CD8-positive, alpha-beta memory T cell (primary cell): ENCODE data around the gene THUMPD3. TPM values are rescaled to one million over a fixed set of nuclear protein-coding genes. Genes with fewer than 3 reads are reported as not detected.

Source experiments
- CTCF ChIA-PET: fragments of 350-600 bp; sonication (Branson Sonifier 250); formaldehyde crosslinking; loops from one replicate; lab custom pipeline; 2021; ENCODE audit warnings: antibody characterized with exemption; lab: Charles Lee
- POLR2A ChIA-PET: fragments of 350-600 bp; sonication (Branson Sonifier 250); formaldehyde crosslinking; loops from one replicate; lab custom pipeline; 2021; ENCODE audit warnings: antibody characterized with exemption; lab: Charles Lee
- DNase-seq, 5 donors: peaks; one replicate each; pipeline versions ENCODE4 v3.0.0 to v3.0.0-alpha.2; 2020 to 2022; ENCODE audit warnings: mixed read lengths in 1 of 5
- H3K27ac ChIP-seq: one replicate; pipeline ENCODE4 v1.7.0; 2013; ENCODE audit warnings: low read depth, mild to moderate bottlenecking, low read length, moderate library complexity
- H3K27me3 ChIP-seq: 2 replicates; pipeline ENCODE4 v1.7.0; 2013; ENCODE audit warnings: low read length, mild to moderate bottlenecking; ENCODE audit not compliant: insufficient read depth, poor library complexity, severe bottlenecking
- H3K36me3 ChIP-seq: 2 replicates; pipeline ENCODE4 v1.7.0; 2013; ENCODE audit warnings: mild to moderate bottlenecking, low read length, moderate library complexity; ENCODE audit not compliant: insufficient read depth
- H3K4me1 ChIP-seq: 2 replicates; pipeline ENCODE4 v1.7.0; 2013; ENCODE audit warnings: mild to moderate bottlenecking, low read length, moderate library complexity; ENCODE audit not compliant: insufficient read depth
- H3K4me3 ChIP-seq: 2 replicates; pipeline ENCODE4 v1.7.0; 2013; ENCODE audit warnings: mild to moderate bottlenecking, low read length
- H3K9me3 ChIP-seq: 2 replicates; pipeline ENCODE4 v1.7.0; 2013; ENCODE audit warnings: mild to moderate bottlenecking, low read length
- H3K27ac Mint-ChIP-seq, 8 donors: one replicate each; pipeline ENCODE4 v1.8.0; 2020 to 2021; ENCODE audit warnings: mixed read lengths in 8 of 8, mild to moderate bottlenecking in 6 of 8, inconsistent platforms in 3 of 8, moderate library complexity in 3 of 8
- H3K27me3 Mint-ChIP-seq, 2 donors: one replicate each; pipeline ENCODE4 v1.8.0; 2020 to 2021; ENCODE audit warnings: mixed read lengths in 2 of 2, mild to moderate bottlenecking in 1 of 2, moderate library complexity in 1 of 2
- H3K36me3 Mint-ChIP-seq, 3 donors: one replicate each; pipeline ENCODE4 v1.8.0; 2020 to 2021; ENCODE audit warnings: mixed read lengths in 3 of 3, inconsistent platforms in 1 of 3, mild to moderate bottlenecking in 1 of 3
- H3K4me1 Mint-ChIP-seq, 3 donors: one replicate each; pipeline ENCODE4 v1.8.0; 2020 to 2021; ENCODE audit warnings: mixed read lengths in 3 of 3, inconsistent platforms in 1 of 3, mild to moderate bottlenecking in 1 of 3
- H3K4me3 Mint-ChIP-seq, 7 donors: one replicate each; pipeline ENCODE4 v1.8.0; 2020 to 2021; ENCODE audit warnings: mixed read lengths in 7 of 7, mild to moderate bottlenecking in 6 of 7, moderate library complexity in 4 of 7, inconsistent platforms in 2 of 7
- H3K9me3 Mint-ChIP-seq, 5 donors: one replicate each; pipeline ENCODE4 v1.8.0; 2020 to 2022; ENCODE audit warnings: mixed read lengths in 5 of 5, mild to moderate bottlenecking in 3 of 5, moderate library complexity in 2 of 5, inconsistent platforms in 1 of 5
- polyA plus RNA-seq: library from polyadenylated mRNA; unstranded; fragments of 300-500 nt; fragmentation: Illumina TruSeq; gene quantifications from one replicate; pipeline ENCODE4 v1.2.3, GENCODE V29; 2021
- total RNA-seq, 2 experiments: library from RNA; stranded (reverse); gene quantifications; one replicate each; pipeline ENCODE4 v1.2.3, GENCODE V29; 2021

Gene THUMPD3
- total and polyA plus RNA-seq, 3 experiments from 2014 or later: 19.5 to 58.5 (median 58.4) TPM

- H3K36me3 ChIP-seq: no peaks in the 10 kb centered on the region
- Mint-ChIP-seq H3K27me3 (peaks cover 7 to 24% of the 10 kb centered on the region in 2 donors), H3K36me3 (peaks cover 0 to 8% (median 1%) of the 10 kb centered on the region in 3 donors), H3K4me1 (no peaks in the 10 kb centered on the region), H3K4me3 (no peak overlapping the region), H3K27ac (no peak overlapping the region), H3K9me3 (peaks cover 0 to 6% (median 2%) of the 10 kb centered on the region in 5 donors)
- CTCF ChIA-PET: interaction anchor here (1.6 kb wide), 1 partner anchor 22 kb away, joined by 3 read pairs; no protein-coding TSS in a partner anchor
- H3K9me3 ChIP-seq: no peaks in the 10 kb centered on the region
- H3K4me3 ChIP-seq: no peak overlapping the region
- DNase-seq: no peak
- H3K27ac ChIP-seq: no peak overlapping the region
- POLR2A ChIA-PET: no interaction called here
- no peaks in the 10 kb centered on the region for H3K4me1 ChIP-seq
- no peaks in the 10 kb centered on the region for H3K27me3 ChIP-seq
These were observed 31.7 kb upstream of the THUMPD3 start for GRCh38 chr3:9331171-9331570.

DNA sequence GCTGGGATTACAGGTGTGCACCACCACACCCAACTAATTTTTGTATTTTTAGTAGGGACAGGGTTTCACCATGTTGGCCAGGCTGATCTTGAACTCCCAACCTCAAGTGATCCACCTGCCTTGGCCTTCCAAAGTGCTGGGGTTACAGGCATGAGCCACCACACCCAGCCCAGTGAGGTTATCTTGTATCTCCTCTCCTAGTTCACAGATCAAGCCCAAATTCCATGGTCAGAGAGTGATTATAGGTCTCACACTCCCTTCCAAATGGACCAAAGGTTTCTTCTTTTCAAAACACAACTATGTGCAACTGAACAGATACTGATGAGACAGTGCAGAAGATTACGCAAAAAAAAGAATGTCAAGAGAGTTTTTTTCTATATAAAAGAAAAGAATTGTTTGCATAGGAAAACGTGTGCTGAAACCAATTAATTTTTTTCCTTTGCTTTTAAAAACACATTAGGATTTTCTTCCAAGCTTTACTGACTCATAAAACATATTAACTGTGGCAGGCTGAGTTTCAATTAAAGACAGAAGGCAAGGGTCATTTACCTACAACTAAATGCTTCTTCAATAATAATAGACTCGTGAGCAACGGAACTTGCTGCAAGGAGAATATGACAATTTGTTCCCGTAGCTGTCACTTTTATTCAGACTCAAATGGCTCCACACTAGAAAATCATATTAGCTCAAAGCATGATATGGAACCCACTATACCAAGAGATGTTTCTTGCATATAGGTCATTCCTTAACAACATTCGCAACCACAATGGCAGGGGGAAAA, 30.4 kb upstream of the THUMPD3 start:
- no peak overlapping the region for H3K4me3 ChIP-seq
- peaks cover 7 to 24% of the 10 kb centered on the region in 2 donors for H3K27me3 Mint-ChIP-seq
- no peaks in the 10 kb centered on the region for H3K4me1 ChIP-seq
- no peaks in the 10 kb centered on the region for H3K9me3 ChIP-seq
- peaks cover 0 to 6% (median 2%) of the 10 kb centered on the region in 5 donors for H3K9me3 Mint-ChIP-seq
- H3K36me3 ChIP-seq: no peaks in the 10 kb centered on the region
- POLR2A ChIA-PET: interaction anchor here (0.5 kb wide), 1 partner anchor 492 kb away, joined by 6 read pairs; no protein-coding TSS in a partner anchor
- H3K27ac Mint-ChIP-seq: no peak overlapping the region
- no peaks in the 10 kb centered on the region for H3K27me3 ChIP-seq
- no peak overlapping the region for H3K27ac ChIP-seq
- H3K36me3 Mint-ChIP-seq: peaks cover 0 to 8% (median 1%) of the 10 kb centered on the region in 3 donors
- CTCF ChIA-PET: no interaction called here
- no peak for DNase-seq
- no peak overlapping the region for H3K4me3 Mint-ChIP-seq
- H3K4me1 Mint-ChIP-seq: no peaks in the 10 kb centered on the region

DNA sequence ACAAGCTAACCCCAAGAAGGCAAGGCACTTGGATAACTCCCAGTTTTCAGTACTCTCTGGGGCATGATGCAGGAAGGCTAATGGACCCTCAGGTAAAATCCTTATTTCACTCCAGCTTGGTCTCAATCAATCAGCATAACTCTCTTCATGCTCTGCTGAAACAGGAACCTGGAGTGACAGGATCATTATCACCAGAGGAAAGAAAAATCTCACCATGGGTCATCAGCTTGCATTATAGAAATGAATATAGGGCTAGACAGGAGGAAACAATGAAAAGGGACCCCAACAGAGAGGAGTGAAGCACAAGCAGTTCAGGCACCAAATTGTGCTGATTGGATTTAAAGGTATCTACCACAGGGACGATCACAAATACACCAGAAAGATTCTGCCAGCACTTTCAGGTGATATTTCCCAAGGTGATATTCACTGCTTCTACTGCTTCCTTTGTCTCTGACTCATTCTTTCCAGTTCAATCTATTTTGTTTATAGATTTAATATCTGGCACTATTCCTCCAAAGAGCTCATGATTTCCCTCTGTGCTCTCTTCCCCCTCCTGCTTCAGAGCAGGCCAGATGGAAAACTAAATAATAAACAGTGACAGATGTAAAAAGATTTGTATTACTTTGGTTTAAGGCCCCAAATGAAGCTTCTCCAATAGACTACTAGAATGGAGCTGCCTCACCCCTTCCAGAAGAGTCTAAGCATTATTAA, 22.9 kb upstream of the THUMPD3 start:
- POLR2A ChIA-PET: no interaction called here
- H3K9me3 Mint-ChIP-seq: peaks cover 0 to 2% (median 0%) of the 10 kb centered on the region in 5 donors
- H3K27me3 Mint-ChIP-seq: no peaks in the 10 kb centered on the region
- no peaks in the 10 kb centered on the region for H3K9me3 ChIP-seq
- CTCF ChIA-PET: interaction anchor here (1.8 kb wide), 1 partner anchor 13 kb away, joined by 8 read pairs; no protein-coding TSS in a partner anchor
- no peak for DNase-seq
- no peak overlapping the region for H3K27ac ChIP-seq
- no peaks in the 10 kb centered on the region for H3K36me3 Mint-ChIP-seq
- H3K4me1 Mint-ChIP-seq: no peaks in the 10 kb centered on the region
- no peak overlapping the region for H3K4me3 ChIP-seq
- no peak overlapping the region for H3K27ac Mint-ChIP-seq
- H3K4me3 Mint-ChIP-seq: no peak overlapping the region
- no peaks in the 10 kb centered on the region for H3K27me3 ChIP-seq
- H3K4me1 ChIP-seq: no peaks in the 10 kb centered on the region
- no peaks in the 10 kb centered on the region for H3K36me3 ChIP-seq

DNA sequence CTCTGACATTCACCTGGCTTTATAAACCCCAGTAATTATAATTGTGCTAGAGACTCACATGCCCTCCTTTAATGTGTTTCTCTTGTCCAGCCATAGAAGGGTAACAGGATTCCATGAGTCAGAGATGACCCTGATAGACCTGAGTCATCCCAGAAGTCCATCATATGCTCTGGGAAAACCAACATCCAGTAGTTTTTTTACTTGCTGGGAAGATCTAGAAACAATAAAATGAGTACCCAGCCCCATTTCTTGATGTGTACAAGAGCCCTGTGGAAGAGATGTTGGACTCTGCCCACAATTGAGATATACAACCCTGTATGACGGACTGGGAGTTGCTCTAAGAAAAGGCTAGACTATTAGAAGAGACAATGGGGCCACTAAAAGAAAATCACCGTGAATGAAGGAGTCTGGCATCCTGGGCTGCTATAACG, 22.4 kb upstream of the THUMPD3 start:
- Histone ChIP-seq H3K27ac (no peak overlapping the region), H3K9me3 (no peaks in the 10 kb centered on the region), H3K4me1 (no peaks in the 10 kb centered on the region), H3K27me3 (no peaks in the 10 kb centered on the region), H3K4me3 (no peak overlapping the region), H3K36me3 (no peaks in the 10 kb centered on the region)
- CTCF ChIA-PET: no interaction called here
- Mint-ChIP-seq H3K4me3 (no peak overlapping the region), H3K27me3 (no peaks in the 10 kb centered on the region), H3K4me1 (no peaks in the 10 kb centered on the region), H3K27ac (peak overlapping the region in 1 of 8 donors; percentile 44), H3K9me3 (peaks cover 0 to 2% (median 0%) of the 10 kb centered on the region in 5 donors), H3K36me3 (no peaks in the 10 kb centered on the region)
- DNase-seq: no peak
- POLR2A ChIA-PET: no interaction called here

DNA sequence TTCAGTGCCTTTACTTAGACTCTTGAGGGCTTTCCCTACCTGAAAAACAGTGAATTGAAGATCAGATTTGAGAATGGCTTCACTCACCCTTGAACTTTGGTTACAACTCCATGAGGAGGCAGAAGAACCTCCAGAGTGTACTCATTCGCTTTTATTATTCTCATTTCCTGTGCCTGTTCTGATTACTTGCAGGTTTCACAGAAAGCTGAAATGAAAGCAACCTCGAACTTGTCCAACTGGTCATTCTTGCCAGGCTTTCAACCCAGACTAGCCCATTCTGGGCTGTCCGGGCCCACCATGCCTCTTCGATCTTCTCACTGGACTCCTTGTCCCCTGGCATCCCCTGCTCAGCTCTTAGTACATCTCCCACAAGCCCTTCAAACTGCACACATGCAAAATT, 20.2 kb upstream of the THUMPD3 start:
- no peaks in the 10 kb centered on the region for H3K27me3 Mint-ChIP-seq
- no peak overlapping the region for H3K4me3 Mint-ChIP-seq
- no peaks in the 10 kb centered on the region for H3K36me3 Mint-ChIP-seq
- no peak overlapping the region for H3K27ac Mint-ChIP-seq
- Histone ChIP-seq H3K9me3 (no peaks in the 10 kb centered on the region), H3K4me3 (no peak overlapping the region), H3K4me1 (no peaks in the 10 kb centered on the region), H3K27me3 (no peaks in the 10 kb centered on the region), H3K36me3 (no peaks in the 10 kb centered on the region), H3K27ac (no peak overlapping the region)
- ChIA-PET POLR2A (no interaction called here), CTCF (interaction anchor here (1.8 kb wide), 1 partner anchor 11 kb away, joined by 6 read pairs; no protein-coding TSS in a partner anchor)
- DNase-seq: no peak
- H3K4me1 Mint-ChIP-seq: no peaks in the 10 kb centered on the region
- H3K9me3 Mint-ChIP-seq: peaks cover 0 to 2% (median 0%) of the 10 kb centered on the region in 5 donors

- H3K9me3 Mint-ChIP-seq: peaks cover 0 to 2% (median 0%) of the 10 kb centered on the region in 5 donors
- H3K4me1 Mint-ChIP-seq: no peaks in the 10 kb centered on the region
- peaks cover 0 to 1% (median 0%) of the 10 kb centered on the region in 3 donors for H3K36me3 Mint-ChIP-seq
- no peaks in the 10 kb centered on the region for H3K27me3 ChIP-seq
- H3K9me3 ChIP-seq: no peaks in the 10 kb centered on the region
- no peaks in the 10 kb centered on the region for H3K27me3 Mint-ChIP-seq
- H3K4me3 Mint-ChIP-seq: no peak overlapping the region
- no peak for DNase-seq
- no peaks in the 10 kb centered on the region for H3K36me3 ChIP-seq
- H3K27ac Mint-ChIP-seq: no peak overlapping the region
- H3K27ac ChIP-seq: no peak overlapping the region
- ChIA-PET CTCF (interaction anchor here (1.8 kb wide), 1 partner anchor 10 kb away, joined by 6 read pairs; no protein-coding TSS in a partner anchor), POLR2A (no interaction called here)
- no peak overlapping the region for H3K4me3 ChIP-seq
- no peaks in the 10 kb centered on the region for H3K4me1 ChIP-seq
These were observed 19.7 kb upstream of the THUMPD3 start for GRCh38 chr3:9343115-9343514.

DNA sequence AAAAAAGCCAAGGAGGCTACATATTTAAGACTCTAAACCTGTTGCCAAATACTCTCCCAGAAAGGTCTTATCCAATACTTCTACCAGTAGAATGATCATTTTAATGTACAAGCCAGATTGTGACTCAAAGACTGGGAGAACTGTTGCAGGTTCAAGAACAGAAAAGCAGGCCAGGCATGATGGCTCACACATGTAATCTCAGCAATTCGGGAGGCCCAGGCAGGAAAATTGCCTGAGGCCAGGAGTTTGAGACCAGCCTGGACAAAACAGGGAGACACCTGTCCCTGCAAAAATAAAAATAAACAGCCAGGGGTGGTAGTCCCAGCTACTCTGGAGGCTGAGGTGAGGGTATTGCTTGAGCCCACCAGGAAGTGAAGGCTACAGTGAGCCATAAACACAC, 17.8 kb upstream of the THUMPD3 start:
- H3K36me3 ChIP-seq: no peaks in the 10 kb centered on the region
- DNase-seq: no peak
- POLR2A ChIA-PET: no interaction called here
- no peak overlapping the region for H3K27ac ChIP-seq
- H3K27me3 ChIP-seq: no peaks in the 10 kb centered on the region
- Mint-ChIP-seq H3K9me3 (peaks cover 0 to 2% (median 0%) of the 10 kb centered on the region in 5 donors), H3K4me3 (no peak overlapping the region), H3K27me3 (no peaks in the 10 kb centered on the region), H3K36me3 (peaks cover 0 to 4% (median 0%) of the 10 kb centered on the region in 3 donors), H3K27ac (no peak overlapping the region), H3K4me1 (no peaks in the 10 kb centered on the region)
- H3K4me1 ChIP-seq: no peaks in the 10 kb centered on the region
- CTCF ChIA-PET: interaction anchor here (1.1 kb wide), 1 partner anchor 19 kb away, joined by 3 read pairs; no protein-coding TSS in a partner anchor
- no peak overlapping the region for H3K4me3 ChIP-seq
- H3K9me3 ChIP-seq: no peaks in the 10 kb centered on the region

DNA sequence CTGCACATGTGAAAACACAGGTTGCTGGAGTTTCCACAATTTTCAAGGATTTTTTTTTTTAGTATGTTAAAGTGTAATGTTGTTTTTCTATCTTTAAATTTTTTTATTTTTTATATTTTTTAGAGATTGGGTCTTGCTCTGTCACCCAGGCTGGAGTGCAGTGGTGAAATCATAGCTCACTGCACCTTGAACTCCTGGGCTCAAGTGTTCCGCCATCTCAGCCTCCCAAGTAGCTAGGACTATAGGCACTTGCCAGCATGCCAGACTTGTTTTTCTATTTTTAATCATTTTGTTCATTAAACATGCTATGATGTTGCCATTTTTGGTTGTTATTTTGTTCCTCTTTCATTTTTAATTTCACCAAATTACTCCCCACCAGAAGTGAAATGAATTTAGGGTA, 16.7 kb upstream of the THUMPD3 start:
- no peaks in the 10 kb centered on the region for H3K4me1 ChIP-seq
- H3K36me3 ChIP-seq: no peaks in the 10 kb centered on the region
- Mint-ChIP-seq H3K4me1 (no peaks in the 10 kb centered on the region), H3K36me3 (peaks cover 0 to 4% (median 0%) of the 10 kb centered on the region in 3 donors), H3K4me3 (no peak overlapping the region), H3K27ac (no peak overlapping the region), H3K9me3 (peaks cover 0 to 2% (median 0%) of the 10 kb centered on the region in 5 donors), H3K27me3 (no peaks in the 10 kb centered on the region)
- CTCF ChIA-PET: no interaction called here
- no peak overlapping the region for H3K4me3 ChIP-seq
- POLR2A ChIA-PET: no interaction called here
- H3K27ac ChIP-seq: no peak overlapping the region
- H3K27me3 ChIP-seq: no peaks in the 10 kb centered on the region
- H3K9me3 ChIP-seq: no peaks in the 10 kb centered on the region
- no peak for DNase-seq
